Ishikawa (cell line): ENCODE results near the gene DPH7.

Experiments used
- CEBPB ChIP-seq: IDR thresholded peaks from 2 replicates; pipeline ENCODE4 v1.6.1; 2012
- CREB1 ChIP-seq: IDR thresholded peaks from 2 replicates; pipeline ENCODE4 v1.6.1; 2012; ENCODE audit warnings: low read depth
- EGR1 ChIP-seq: IDR thresholded peaks from 2 replicates; pipeline ENCODE4 v1.6.1; 2012
- EP300 ChIP-seq: IDR thresholded peaks from 2 replicates; pipeline ENCODE4 v1.6.1; 2012; ENCODE audit warnings: borderline replicate concordance
- FOXM1 ChIP-seq: IDR thresholded peaks from 2 replicates; pipeline ENCODE4 v1.6.1; 2012; ENCODE audit warnings: low read depth, borderline replicate concordance
- MAX ChIP-seq: IDR thresholded peaks from 2 replicates; pipeline ENCODE4 v1.6.1; 2012
- NFIC ChIP-seq: IDR thresholded peaks from 2 replicates; pipeline ENCODE4 v1.6.1; 2012
- RAD21 ChIP-seq: IDR thresholded peaks from 2 replicates; pipeline ENCODE4 v1.6.1; 2012; ENCODE audit warnings: low read depth
- REST ChIP-seq: IDR thresholded peaks from 2 replicates; pipeline ENCODE4 v1.6.1; 2012; ENCODE audit warnings: low read depth, mild to moderate bottlenecking
- TAF1 ChIP-seq: IDR thresholded peaks from 2 replicates; pipeline ENCODE4 v1.6.1; 2012; ENCODE audit warnings: low read depth, mild to moderate bottlenecking
- TCF12 ChIP-seq: IDR thresholded peaks from 2 replicates; pipeline ENCODE4 v1.6.1; 2012; ENCODE audit warnings: low read depth
- TEAD4 ChIP-seq: IDR thresholded peaks from 2 replicates; pipeline ENCODE4 v1.6.1; 2012
- USF1 ChIP-seq: IDR thresholded peaks from 2 replicates; pipeline ENCODE4 v1.6.1; 2012
- YY1 ChIP-seq: IDR thresholded peaks from 2 replicates; pipeline ENCODE4 v1.6.1; 2012; ENCODE audit warnings: low read depth
- ZBTB7A ChIP-seq: IDR thresholded peaks from 2 replicates; pipeline ENCODE4 v1.6.1; 2012; ENCODE audit warnings: low read depth

The DPH7 gene

GRCh38 chr9:137574192-137574591, 4.5 kb downstream of the DPH7 start:
- TF ChIP-seq TCF12 (no peak), NFIC (no peak), TEAD4 (no peak)

- TF ChIP-seq CEBPB (no peak), ZBTB7A (no peak), TAF1 (no peak)
Observed at GRCh38 chr9:137570566-137570965, 8.2 kb downstream of the DPH7 start.

GRCh38 chr9:137569609-137570203, 9.0 kb downstream of the DPH7 start:
- TF ChIP-seq TAF1 = no peak
- TF ChIP-seq EP300 = no peak
- no peak for TF ChIP-seq TEAD4
- TF ChIP-seq REST = no peak
- no peak for TF ChIP-seq CREB1
- no peak for TF ChIP-seq USF1
- no peak for TF ChIP-seq NFIC
- no peak for TF ChIP-seq TCF12
- no peak for TF ChIP-seq FOXM1
- no peak for TF ChIP-seq RAD21
- TF ChIP-seq CEBPB = no peak
- no peak for TF ChIP-seq EGR1
- TF ChIP-seq MAX = no peak
- no peak for TF ChIP-seq ZBTB7A
- no peak for TF ChIP-seq YY1

GRCh38 chr9:137564817-137565411, 13.8 kb downstream of the DPH7 start:
- no peak for TF ChIP-seq TAF1
- TF ChIP-seq RAD21 = no peak
- no peak for TF ChIP-seq CEBPB
- no peak for TF ChIP-seq NFIC
- no peak for TF ChIP-seq ZBTB7A
- no peak for TF ChIP-seq REST

GRCh38 chr9:137564134-137564533, 14.6 kb downstream of the DPH7 start:
- TF ChIP-seq TEAD4 = no peak
- TF ChIP-seq YY1 = no peak
- TF ChIP-seq CREB1 = no peak
- no peak for TF ChIP-seq REST
- no peak for TF ChIP-seq RAD21
- TF ChIP-seq EP300 = no peak
- TF ChIP-seq USF1 = no peak
- TF ChIP-seq ZBTB7A = no peak
- no peak for TF ChIP-seq MAX
- TF ChIP-seq CEBPB = no peak
- TF ChIP-seq EGR1 = no peak
- no peak for TF ChIP-seq TCF12
- no peak for TF ChIP-seq TAF1
- TF ChIP-seq NFIC = no peak
- TF ChIP-seq FOXM1 = no peak
